ENCODE measurements around the gene EIF4A3. TPM values are rescaled to one million over a fixed set of nuclear protein-coding genes. Genes with fewer than 3 reads are reported as not detected.

Gene EIF4A3
- total RNA-seq, 1 experiment from 2014 or later = 150 TPM

- DNase-seq (ENCODE audit: low read depth) = no peak
Measured at GRCh38 chr17:80137131-80137530, 9.8 kb downstream of the EIF4A3 start.

GRCh38 chr17:80133626-80133970, 13.3 kb downstream of the EIF4A3 start:
- DNase-seq (ENCODE audit: low read depth) = no peak

- no peak for DNase-seq (ENCODE audit: low read depth)
Measured at GRCh38 chr17:80132906-80133625, 13.9 kb downstream of the EIF4A3 start.

- DNase-seq (ENCODE audit: low read depth) = no peak
Measured at GRCh38 chr17:80130992-80131391, 15.9 kb downstream of the EIF4A3 start.

GRCh38 chr17:80129006-80129565, 17.8 kb downstream of the EIF4A3 start:
- DNase-seq (ENCODE audit: low read depth) = no peak

DNA sequence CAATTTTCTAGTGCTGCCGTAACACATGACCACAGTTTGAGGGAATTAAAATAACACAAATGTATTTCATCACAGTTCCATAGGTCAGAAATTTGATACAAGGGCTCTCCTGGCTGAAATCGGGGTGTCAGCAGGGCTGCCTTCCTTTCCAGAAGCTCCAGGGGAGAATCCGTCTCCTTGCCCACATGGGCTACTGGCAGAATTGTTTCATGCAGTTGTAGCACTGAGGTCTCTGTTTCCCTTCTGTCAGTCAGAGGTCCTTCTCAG, 20.5 kb downstream of the EIF4A3 start:
- no peak for DNase-seq (ENCODE audit: low read depth)

DNA sequence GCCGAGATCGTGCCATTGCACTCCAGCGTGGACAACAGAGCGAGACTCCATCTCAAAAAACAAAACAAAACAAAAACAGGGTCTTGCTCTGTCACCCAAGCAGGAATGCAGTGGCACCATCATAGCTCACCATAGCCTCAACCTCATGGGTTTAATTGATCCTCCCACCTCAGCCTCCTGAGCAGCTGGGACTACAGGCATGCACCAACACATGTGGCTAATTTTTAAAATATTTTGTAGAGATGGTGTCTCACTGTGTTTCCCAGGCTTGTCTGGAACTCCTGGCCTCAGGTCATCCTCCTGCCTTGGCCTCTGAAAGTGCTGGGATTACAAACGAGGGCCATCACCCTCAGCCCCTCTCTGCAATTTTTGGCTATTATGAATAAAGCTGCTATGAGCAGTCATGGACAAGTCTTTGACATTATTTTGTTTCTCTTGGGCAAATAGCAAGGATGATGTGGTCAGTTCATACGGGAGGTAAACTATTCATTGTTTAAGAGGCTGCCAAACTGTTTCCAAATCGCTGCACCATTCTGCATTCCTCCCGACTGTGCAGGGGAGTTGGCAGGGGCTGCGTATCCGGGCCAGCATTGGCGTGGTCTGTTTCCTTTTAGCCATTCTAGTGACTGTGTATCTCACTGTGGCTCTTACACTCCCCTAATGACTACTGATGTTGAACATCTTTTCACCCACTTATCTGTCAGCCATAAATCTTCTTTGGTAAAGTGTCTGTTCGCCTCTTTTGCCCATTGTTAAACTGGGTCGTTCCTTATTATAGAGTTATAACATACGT, 21.1 kb downstream of the EIF4A3 start:
- DNase-seq (ENCODE audit: low read depth) = no peak

- no peak for DNase-seq (ENCODE audit: low read depth)
Measured at GRCh38 chr17:80124351-80124981, 22.5 kb downstream of the EIF4A3 start.

DNA sequence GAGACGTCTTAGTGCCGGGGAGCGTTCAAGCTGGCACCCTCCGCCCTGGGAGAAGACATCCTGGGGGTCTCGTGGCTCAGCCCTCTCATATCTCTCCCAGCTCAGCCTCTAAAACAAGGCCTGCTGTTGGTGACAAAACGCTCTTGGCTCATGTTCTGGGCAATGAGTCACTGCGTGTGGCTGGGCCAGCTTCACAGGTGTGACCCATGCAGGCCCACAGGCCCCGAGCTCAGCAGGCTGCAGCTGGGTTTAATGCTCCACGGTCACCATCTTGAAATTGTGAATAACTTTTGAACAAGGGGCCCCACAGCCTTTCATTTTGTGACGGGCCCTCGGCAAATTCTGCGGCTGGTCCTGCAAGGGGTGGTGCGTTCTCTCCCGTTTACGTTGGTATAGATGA, 23.1 kb downstream of the EIF4A3 start:
- DNase-seq (ENCODE audit: low read depth) = no peak

GRCh38 chr17:80122926-80123505, 23.9 kb downstream of the EIF4A3 start:
- DNase-seq (ENCODE audit: low read depth) = no peak

GRCh38 chr17:80122026-80122575, 24.8 kb downstream of the EIF4A3 start:
- no peak for DNase-seq (ENCODE audit: low read depth)

DNA sequence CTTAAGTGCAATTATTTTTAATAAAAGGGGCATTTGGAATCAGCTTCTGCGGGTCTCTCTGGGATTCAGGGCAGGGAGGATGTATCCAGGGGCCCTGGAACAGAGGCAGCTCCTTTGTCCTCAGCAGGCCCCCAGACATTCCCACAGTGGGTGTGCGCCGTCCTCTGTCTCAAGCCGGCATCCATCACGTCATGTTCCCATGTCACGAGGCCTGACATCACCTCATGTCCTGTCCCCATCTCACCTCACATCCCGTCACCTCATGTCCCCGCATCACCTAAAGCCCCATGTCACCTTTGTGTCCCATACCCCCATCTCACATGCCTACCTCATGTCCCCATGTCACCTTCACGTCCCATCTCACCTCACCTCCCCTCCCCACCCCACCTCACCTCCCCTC, 27.1 kb downstream of the EIF4A3 start:
- DNase-seq (ENCODE audit: low read depth) = no peak

DNA sequence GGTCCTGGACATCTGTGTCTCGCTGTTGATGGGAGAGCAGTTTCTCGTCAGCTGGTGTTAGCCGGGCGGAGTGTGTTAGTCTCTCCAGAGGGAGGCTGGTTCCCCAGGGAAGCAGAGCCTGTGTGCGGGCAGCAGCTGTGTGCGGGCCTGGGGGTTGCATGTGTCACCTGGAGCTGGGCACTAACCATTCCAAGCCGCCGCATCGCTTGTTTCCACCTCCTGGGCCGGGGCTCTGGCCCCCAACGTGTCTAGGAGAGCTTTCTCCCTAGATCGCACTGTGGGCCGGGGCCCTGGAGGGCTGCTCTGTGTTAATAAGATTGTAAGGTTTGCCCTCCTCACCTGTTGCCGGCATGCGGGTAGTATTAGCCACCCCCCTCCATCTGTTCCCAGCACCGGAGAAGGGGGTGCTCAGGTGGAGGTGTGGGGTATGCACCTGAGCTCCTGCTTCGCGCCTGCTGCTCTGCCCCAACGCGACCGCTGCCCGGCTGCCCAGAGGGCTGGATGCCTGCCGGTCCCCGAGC, 27.6 kb downstream of the EIF4A3 start:
- no peak for DNase-seq (ENCODE audit: low read depth)

GRCh38 chr17:80118601-80119270, 28.2 kb downstream of the EIF4A3 start:
- no peak for DNase-seq (ENCODE audit: low read depth)

GRCh38 chr17:80117491-80118401, 29.2 kb downstream of the EIF4A3 start:
- no peak for DNase-seq (ENCODE audit: low read depth)

DNA sequence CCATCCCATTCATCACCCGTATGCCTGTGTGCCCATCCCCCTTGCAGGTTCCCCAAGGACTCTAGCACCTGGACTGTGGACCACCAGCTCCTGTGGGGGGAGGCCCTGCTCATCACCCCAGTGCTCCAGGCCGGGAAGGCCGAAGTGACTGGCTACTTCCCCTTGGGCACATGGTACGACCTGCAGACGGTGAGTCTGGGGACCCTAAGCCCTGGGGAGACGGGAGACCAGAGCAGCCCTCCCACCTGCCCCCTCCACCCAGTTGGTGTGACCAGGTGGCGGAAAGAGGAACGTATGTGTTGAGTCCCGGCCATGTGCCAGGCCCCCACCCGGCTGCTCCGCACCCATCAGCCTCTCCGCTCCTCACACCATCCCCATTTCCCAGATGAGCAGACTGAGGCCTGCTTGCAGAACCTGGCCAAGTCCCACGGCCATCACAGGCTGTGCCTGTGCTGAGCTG, 30.0 kb downstream of the EIF4A3 start:
- no peak for DNase-seq (ENCODE audit: low read depth)

DNA sequence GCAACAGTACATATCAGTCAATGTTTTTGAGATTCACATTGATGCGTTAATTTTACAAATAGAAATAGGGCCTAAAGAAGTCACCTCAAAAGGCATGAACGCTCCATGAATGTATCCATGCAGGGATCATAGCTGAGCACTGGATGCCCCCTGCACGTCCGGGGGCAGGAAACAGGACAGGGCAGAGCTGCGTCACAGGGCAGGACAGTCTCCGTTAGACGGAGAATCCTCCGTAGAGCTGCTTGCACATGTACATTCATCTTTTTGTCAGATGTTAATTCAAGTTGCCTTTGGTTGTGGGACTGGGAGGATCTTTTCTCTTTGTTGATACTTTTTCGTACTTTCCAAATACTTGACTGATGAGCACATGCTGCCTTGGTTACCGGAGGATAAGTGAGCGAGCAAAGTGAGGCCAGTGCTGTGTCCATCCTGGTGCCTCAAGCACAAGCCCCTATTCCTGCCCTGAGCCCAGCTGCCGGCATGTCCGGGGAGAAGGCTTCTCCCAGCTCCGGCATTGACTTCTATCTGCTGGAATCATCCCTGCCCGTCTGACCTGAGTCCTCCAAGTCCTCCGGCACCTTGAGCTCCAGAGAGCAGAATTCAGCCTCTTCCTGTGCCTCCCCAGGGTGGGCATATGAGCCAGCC, 30.5 kb downstream of the EIF4A3 start:
- no peak for DNase-seq (ENCODE audit: low read depth)

- DNase-seq (ENCODE audit: low read depth) = no peak
Measured at GRCh38 chr17:80115159-80115558, 31.8 kb downstream of the EIF4A3 start.

- DNase-seq (ENCODE audit: low read depth) = no peak
Measured at GRCh38 chr17:80114758-80115157, 32.2 kb downstream of the EIF4A3 start.
